Fibroblast of lung (primary cell): ENCODE data around the gene LAPTM5. TPM values are rescaled to one million over a fixed set of nuclear protein-coding genes. Genes with fewer than 3 reads are reported as not detected.
A peak's percentile ranks its signal among the peaks of the same experiment; 100 is the strongest.

Source experiments
- DNase-seq, 2 donors: peaks; one replicate each; pipeline versions ENCODE4 v3.0.0 to v3.0.0-alpha.2; 2010; ENCODE audit warnings: low read depth in 2 of 2
- H2AFZ ChIP-seq: 2 replicates; pipeline ENCODE4 v1.5.1; 2012; ENCODE audit warnings: low read length, control low read depth, inconsistent platforms
- H3K27ac ChIP-seq: 2 replicates; pipeline ENCODE4 v1.5.1; 2011; ENCODE audit warnings: low read length, control low read depth; ENCODE audit not compliant: insufficient read depth
- H3K27me3 ChIP-seq: 2 replicates; pipeline ENCODE4 v1.5.1; 2011; ENCODE audit warnings: mild to moderate bottlenecking, low read length; ENCODE audit not compliant: control insufficient read depth, insufficient read depth
- H3K36me3 ChIP-seq: 2 replicates; pipeline ENCODE4 v1.5.1; 2011; ENCODE audit warnings: low read length; ENCODE audit not compliant: control insufficient read depth, insufficient read depth
- H3K4me1 ChIP-seq: 2 replicates; pipeline ENCODE4 v1.5.1; 2011; ENCODE audit warnings: low read length; ENCODE audit not compliant: control insufficient read depth, insufficient read depth; ENCODE audit errors: extremely low read depth
- H3K4me2 ChIP-seq: 2 replicates; pipeline ENCODE4 v1.5.1; 2011; ENCODE audit warnings: low read length, control low read depth; ENCODE audit not compliant: insufficient read depth; ENCODE audit errors: extremely low read depth
- H3K4me3 ChIP-seq, 4 experiments: fragments of 200-600 bp in 1 of 4; sonication (generic) in 1 of 4; replicated peaks in 1 of 4; 2 replicates each; pipeline ENCODE4 v1.5.1; 2011 to 2016; ENCODE audit warnings: low read length in 4 of 4, low read depth in 3 of 4, mild to moderate bottlenecking in 3 of 4, control low read depth in 2 of 4, inconsistent platforms in 1 of 4, mixed read lengths in 1 of 4; ENCODE audit not compliant: insufficient read depth in 1 of 4; ENCODE audit errors: control extremely low read depth in 1 of 4
- H3K79me2 ChIP-seq: 2 replicates; pipeline ENCODE4 v1.5.1; 2012; ENCODE audit warnings: mild to moderate bottlenecking, low read length, inconsistent platforms; ENCODE audit not compliant: control insufficient read depth, insufficient read depth
- H3K9ac ChIP-seq: 2 replicates; pipeline ENCODE4 v1.5.1; 2011; ENCODE audit warnings: mild to moderate bottlenecking, low read length, control low read depth; ENCODE audit not compliant: insufficient read depth
- H3K9me3 ChIP-seq: 2 replicates; pipeline ENCODE4 v1.5.1; 2012; ENCODE audit warnings: low read depth, low read length; ENCODE audit not compliant: control insufficient read depth, insufficient read depth
- H4K20me1 ChIP-seq: 2 replicates; pipeline ENCODE4 v1.5.1; 2011; ENCODE audit warnings: low read length; ENCODE audit not compliant: control insufficient read depth, insufficient read depth; ENCODE audit errors: extremely low read depth
- CTCF ChIP-seq, 2 donors: IDR thresholded peaks in 1 of 2; conservative IDR thresholded peaks in 1 of 2; 1 replicate in 1 of 2; 2 replicates in 1 of 2; pipeline ENCODE4 v1.5.1; 2011 to 2012; ENCODE audit warnings: low read length in 2 of 2, control low read depth in 1 of 2, inconsistent platforms in 1 of 2, low read depth in 1 of 2, mild to moderate bottlenecking in 1 of 2
- EZH2 ChIP-seq: IDR thresholded peaks from 2 replicates; pipeline ENCODE4 v1.5.1; 2012; ENCODE audit warnings: low read length, control low read depth, mild to moderate bottlenecking; ENCODE audit errors: missing control alignments
- polyA plus RNA-seq, 2 donors: library from polyadenylated mRNA; depleted of rRNA in 1 of 2; stranded (reverse) in 1 of 2; unstranded in 1 of 2; fragments of >200 nt; gene quantifications; 2 replicates each; pipeline ENCODE4 v1.2.1, GENCODE V29; 2011 to 2012; ENCODE audit warnings: missing spikeins in 1 of 2
- total RNA-seq: library from RNA; depleted of rRNA; stranded (reverse); fragments of >200 nt; gene quantifications from 2 replicates; pipeline ENCODE4 v1.2.1, GENCODE V29; 2014

The LAPTM5 gene
- total and polyA plus RNA-seq, 2 donors (not counting 1 experiment from before 2014, with no cell fraction given) = under 0.01 to 0.32 TPM

DNA sequence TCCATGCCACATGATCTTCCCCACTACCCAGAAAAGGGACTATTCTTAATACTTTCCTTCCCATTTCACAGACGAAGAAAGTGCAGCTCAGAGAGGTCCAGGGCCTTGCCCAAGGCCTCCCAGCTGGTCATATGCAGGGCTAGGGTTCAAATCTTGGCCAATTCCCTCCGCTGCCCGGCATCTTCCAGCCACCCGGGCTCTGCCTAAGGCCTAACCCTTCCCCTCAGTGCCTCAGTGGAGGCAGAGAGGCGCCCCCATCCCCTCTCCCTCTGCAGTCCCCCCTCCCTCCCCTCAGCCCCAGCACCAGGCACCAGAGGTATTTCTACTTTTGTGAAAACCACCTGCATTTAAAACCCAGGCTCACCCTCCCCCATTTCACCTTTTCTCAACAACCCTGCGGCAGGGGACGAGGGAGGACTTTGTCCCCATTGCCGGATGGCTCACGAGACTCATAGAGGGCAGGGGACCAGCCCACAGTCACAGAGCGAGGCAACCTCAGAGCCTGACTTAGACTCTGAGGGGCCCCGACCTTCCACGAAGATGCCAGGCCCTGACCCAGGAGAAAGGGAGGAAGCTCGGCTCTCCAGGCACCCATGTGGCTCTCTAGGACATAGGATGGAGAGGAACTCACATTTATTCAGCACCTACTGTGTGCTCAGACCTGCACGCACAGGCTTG is 12.3 kb downstream of the LAPTM5 start:
- Histone ChIP-seq H3K79me2 (no peaks in the 10 kb centered on the region), H3K4me3 (no peak overlapping the region), H3K27ac (no peak overlapping the region), H3K4me2 (no peak overlapping the region), H3K27me3 (no peaks in the 10 kb centered on the region), H2AFZ (no peak overlapping the region), H3K36me3 (no peaks in the 10 kb centered on the region), H3K4me1 (no peaks in the 10 kb centered on the region), H3K9ac (no peak overlapping the region), H3K9me3 (no peaks in the 10 kb centered on the region), H4K20me1 (no peaks in the 10 kb centered on the region)
- TF ChIP-seq CTCF (conservative IDR thresholded peaks at IDR 0.05 in 1 of 2, IDR thresholded peaks at IDR 0.05 in 1 of 2; ENCODE audit: low read depth in 1 of 2, low read length in 2 of 2) = no peak
- TF ChIP-seq EZH2 = no peak
- no peak for DNase-seq

DNA sequence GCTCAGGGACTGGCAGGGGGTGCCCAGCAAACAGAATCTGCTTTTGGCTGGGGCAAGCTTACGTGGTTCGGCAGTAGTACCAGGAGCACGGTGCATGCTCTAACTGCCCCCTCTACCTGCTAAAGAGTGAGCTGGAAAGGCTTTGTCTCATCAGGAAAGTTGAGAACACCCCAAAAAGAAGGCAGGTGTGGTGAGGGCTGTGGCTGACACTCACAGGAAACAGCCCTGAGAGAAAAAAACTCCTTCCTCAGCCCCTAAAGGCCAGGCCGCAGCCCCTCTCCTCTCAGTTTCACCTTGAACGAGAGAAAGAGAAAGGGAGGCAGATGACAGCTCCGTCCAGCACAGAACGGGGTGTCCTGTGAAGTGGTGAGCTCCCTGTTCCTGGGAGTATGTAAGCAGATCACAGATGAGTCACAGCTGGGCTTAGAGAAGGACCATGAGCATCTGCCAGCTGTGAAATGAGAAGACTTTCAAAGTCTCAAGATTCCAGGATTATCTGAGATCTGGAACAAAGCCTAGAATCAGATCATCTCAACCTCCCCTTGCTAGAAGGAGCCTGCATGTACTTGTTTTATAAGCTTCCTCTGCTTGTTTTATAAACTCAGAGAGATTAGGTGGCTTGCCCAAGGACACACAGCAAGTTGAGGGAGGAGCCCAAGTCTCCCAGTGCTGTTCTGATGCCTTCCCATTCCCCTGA is 13.4 kb downstream of the LAPTM5 start:
- H3K79me2 ChIP-seq = no peaks in the 10 kb centered on the region
- no peak overlapping the region for H2AFZ ChIP-seq
- no peak for TF ChIP-seq CTCF (conservative IDR thresholded peaks at IDR 0.05 in 1 of 2, IDR thresholded peaks at IDR 0.05 in 1 of 2; ENCODE audit: low read depth in 1 of 2, low read length in 2 of 2)
- TF ChIP-seq EZH2 = no peak
- no peak overlapping the region for H3K9ac ChIP-seq
- no peaks in the 10 kb centered on the region for H3K36me3 ChIP-seq
- DNase-seq = peak in 1 of 2 donors; percentile 39
- no peaks in the 10 kb centered on the region for H3K4me1 ChIP-seq
- H3K27me3 ChIP-seq = no peaks in the 10 kb centered on the region
- no peaks in the 10 kb centered on the region for H3K9me3 ChIP-seq
- H3K4me3 ChIP-seq = no peak overlapping the region
- no peaks in the 10 kb centered on the region for H4K20me1 ChIP-seq
- H3K27ac ChIP-seq = no peak overlapping the region
- no peak overlapping the region for H3K4me2 ChIP-seq

- H3K36me3 ChIP-seq = no peaks in the 10 kb centered on the region
- H4K20me1 ChIP-seq = no peaks in the 10 kb centered on the region
- H3K9ac ChIP-seq = no peak overlapping the region
- no peak overlapping the region for H3K27ac ChIP-seq
- no peaks in the 10 kb centered on the region for H3K79me2 ChIP-seq
- no peak overlapping the region for H3K4me2 ChIP-seq
- H3K9me3 ChIP-seq = no peaks in the 10 kb centered on the region
- H3K27me3 ChIP-seq = no peaks in the 10 kb centered on the region
- DNase-seq = no peak
- TF ChIP-seq CTCF (conservative IDR thresholded peaks at IDR 0.05 in 1 of 2, IDR thresholded peaks at IDR 0.05 in 1 of 2; ENCODE audit: low read depth in 1 of 2, low read length in 2 of 2) (no peak), EZH2 (no peak)
- no peaks in the 10 kb centered on the region for H3K4me1 ChIP-seq
- no peak overlapping the region for H2AFZ ChIP-seq
- H3K4me3 ChIP-seq = no peak overlapping the region
These were observed 14.0 kb downstream of the LAPTM5 start for GRCh38 chr1:30743584-30744059.
